H1 (cell line): ENCODE measurements around the gene SLC9A7. TPM values are rescaled to one million over a fixed set of nuclear protein-coding genes. Genes with fewer than 3 reads are reported as not detected.

Experiments used
- CTCF ChIA-PET: fragments of 300-600 bp; sonication (Branson Sonifier 250); formaldehyde crosslinking; loops from one replicate; lab custom pipeline; 2021; ENCODE audit not compliant: partially characterized antibody; lab: Charles Lee
- POLR2A ChIA-PET: fragments of 300-600 bp; sonication (Branson Sonifier 250); formaldehyde crosslinking; loops from one replicate; lab custom pipeline; 2021; ENCODE audit warnings: inconsistent platforms; ENCODE audit not compliant: partially characterized antibody; lab: Charles Lee
- DNase-seq, 2 experiments: peaks; one replicate each; pipeline versions ENCODE4 v3.0.0 to v3.0.0-alpha.2; 2010 to 2022; ENCODE audit warnings: low spot score in 2 of 2, low read depth in 1 of 2, mixed read lengths in 1 of 2
- FAIRE-seq: peaks from 2 replicates; lab custom pipeline; 2011; peaks lifted over from hg19 to GRCh38; lab: Jason Lieb, UNC
- H2AFZ ChIP-seq: 2 replicates; pipeline ENCODE4 v1.8.1; 2012; ENCODE audit warnings: low read length, inconsistent platforms
- H2AK5ac ChIP-seq: 2 replicates; pipeline ENCODE4 v1.6.1; 2013; ENCODE audit warnings: low read depth, low read length
- H2BK120ac ChIP-seq: replicated peaks from 2 replicates; pipeline ENCODE3; 2013; ENCODE audit warnings: low read depth, low read length, inconsistent platforms
- H2BK12ac ChIP-seq: 2 replicates; pipeline ENCODE4 v1.6.1; 2013; ENCODE audit warnings: low read depth, low read length
- H2BK15ac ChIP-seq: 2 replicates; pipeline ENCODE4 v1.6.1; 2013; ENCODE audit warnings: low read length
- H2BK20ac ChIP-seq: 2 replicates; pipeline ENCODE4 v1.6.1; 2013; ENCODE audit warnings: low read length
- H2BK5ac ChIP-seq: 2 replicates; pipeline ENCODE4 v1.6.1; 2013; ENCODE audit warnings: low read depth, low read length
- H3K14ac ChIP-seq: 2 replicates; pipeline ENCODE4 v1.6.1; 2013; ENCODE audit warnings: inconsistent platforms; ENCODE audit not compliant: insufficient read length
- H3K18ac ChIP-seq: 2 replicates; pipeline ENCODE4 v1.6.1; 2013; ENCODE audit warnings: low read length; ENCODE audit errors: extremely low read depth
- H3K23ac ChIP-seq: 2 replicates; pipeline ENCODE4 v1.6.1; 2013; ENCODE audit warnings: inconsistent platforms; ENCODE audit not compliant: insufficient read length
- H3K23me2 ChIP-seq: 2 replicates; pipeline ENCODE4 v1.6.1; 2013; ENCODE audit warnings: low read depth, low read length
- H3K27ac ChIP-seq: 2 replicates; pipeline ENCODE4 v1.6.1; 2011; ENCODE audit warnings: low read depth, low read length, inconsistent platforms
- H3K27me3 ChIP-seq, 4 experiments: replicated peaks in 1 of 4; 1 replicate in 1 of 4; 2 replicates in 3 of 4; pipeline versions ENCODE4 v1.6.1 to v1.8.1; 2011 to 2013; ENCODE audit warnings: low read length in 3 of 4, mild to moderate bottlenecking in 3 of 4, inconsistent platforms in 2 of 4, mixed read lengths in 2 of 4, moderate library complexity in 1 of 4; ENCODE audit not compliant: control insufficient read depth in 3 of 4, insufficient read depth in 3 of 4; ENCODE audit errors: extremely low read depth in 1 of 4
- H3K36me3 ChIP-seq, 4 experiments: 2 replicates each; pipeline versions ENCODE4 v1.6.1 to v1.8.1; 2011 to 2013; ENCODE audit warnings: mild to moderate bottlenecking in 4 of 4, low read length in 3 of 4, moderate library complexity in 2 of 4, control low read depth in 1 of 4, inconsistent platforms in 1 of 4; ENCODE audit not compliant: insufficient read depth in 4 of 4, control insufficient read depth in 2 of 4
- H3K4ac ChIP-seq: replicated peaks from 2 replicates; pipeline ENCODE3; 2013; ENCODE audit warnings: low read length, low read depth, mixed read lengths, inconsistent platforms; ENCODE audit not compliant: insufficient read length
- H3K4me1 ChIP-seq, 4 experiments: replicated peaks in 1 of 4; 1 replicate in 1 of 4; 2 replicates in 3 of 4; pipeline versions ENCODE4 v1.6.1 to v1.8.1; 2011 to 2013; ENCODE audit warnings: low read length in 3 of 4, inconsistent platforms in 2 of 4, mixed read lengths in 1 of 4; ENCODE audit not compliant: insufficient read depth in 4 of 4, control insufficient read depth in 3 of 4
- H3K4me2 ChIP-seq, 2 experiments: 2 replicates each; pipeline versions ENCODE4 v1.6.1 to v1.8.1; 2011 to 2013; ENCODE audit warnings: low read depth in 2 of 2, low read length in 2 of 2, control low read depth in 1 of 2, inconsistent platforms in 1 of 2, mild to moderate bottlenecking in 1 of 2; ENCODE audit not compliant: insufficient read depth in 1 of 2
- H3K4me3 ChIP-seq, 4 experiments: fragments of 200-600, 300-600 bp in 1 of 4; sonication (generic), shearing (Covaris generic), sonication (Bioruptor Twin) in 1 of 4; 2 replicates each; pipeline versions ENCODE4 v1.5.1 to v1.8.1; 2011 to 2016; ENCODE audit warnings: low read length in 4 of 4, low read depth in 3 of 4, control low read depth in 2 of 4, inconsistent platforms in 2 of 4, mild to moderate bottlenecking in 2 of 4, mixed read lengths in 1 of 4, moderate library complexity in 1 of 4; ENCODE audit not compliant: insufficient read depth in 2 of 4; ENCODE audit errors: extremely low read depth in 1 of 4
- H3K56ac ChIP-seq: replicated peaks from 2 replicates; pipeline ENCODE3; 2013; ENCODE audit warnings: low read depth, mild to moderate bottlenecking, mixed read lengths, low read length, inconsistent platforms; ENCODE audit not compliant: insufficient read length
- H3K79me1 ChIP-seq: 2 replicates; pipeline ENCODE4 v1.6.1; 2013; ENCODE audit warnings: low read depth, low read length, control low read depth
- H3K79me2 ChIP-seq, 2 experiments: 2 replicates each; pipeline versions ENCODE4 v1.6.1 to v1.8.1; 2012 to 2013; ENCODE audit warnings: low read length in 2 of 2, mild to moderate bottlenecking in 2 of 2, inconsistent platforms in 1 of 2; ENCODE audit not compliant: insufficient read depth in 2 of 2, control insufficient read depth in 1 of 2
- H3K9ac ChIP-seq, 4 experiments: replicated peaks in 1 of 4; 1 replicate in 1 of 4; 2 replicates in 3 of 4; pipeline versions ENCODE4 v1.6.1 to v1.8.1; 2011 to 2013; ENCODE audit warnings: low read depth in 3 of 4, low read length in 3 of 4, control low read depth in 2 of 4, mild to moderate bottlenecking in 2 of 4, moderate library complexity in 2 of 4, inconsistent platforms in 1 of 4; ENCODE audit errors: extremely low read depth in 1 of 4
- H3K9me3 ChIP-seq, 2 experiments: 2 replicates each; pipeline versions ENCODE4 v1.6.1 to v1.8.1; 2012 to 2013; ENCODE audit warnings: mild to moderate bottlenecking in 2 of 2, moderate library complexity in 2 of 2, control low read depth in 1 of 2, inconsistent platforms in 1 of 2, low read depth in 1 of 2, low read length in 1 of 2, mixed read lengths in 1 of 2; ENCODE audit not compliant: insufficient read depth in 2 of 2
- H4K20me1 ChIP-seq, 2 experiments: replicated peaks in 1 of 2; 2 replicates each; pipeline versions ENCODE3 to v1.8.1; 2011 to 2013; ENCODE audit warnings: inconsistent platforms in 2 of 2, low read length in 2 of 2, mild to moderate bottlenecking in 1 of 2; ENCODE audit not compliant: insufficient read depth in 2 of 2, control insufficient read depth in 1 of 2
- H4K5ac ChIP-seq: 2 replicates; pipeline ENCODE4 v1.6.1; 2013; ENCODE audit warnings: low read length, low read depth, mixed read lengths, inconsistent platforms; ENCODE audit not compliant: insufficient read length
- H4K8ac ChIP-seq: 2 replicates; pipeline ENCODE4 v1.8.0; 2013; ENCODE audit warnings: mild to moderate bottlenecking, moderate library complexity, low read length, inconsistent platforms; ENCODE audit not compliant: insufficient read depth; ENCODE audit errors: extremely low read depth
- H4K91ac ChIP-seq: replicated peaks from 2 replicates; pipeline ENCODE3; 2013; ENCODE audit warnings: low read length, mixed read lengths, inconsistent platforms; ENCODE audit not compliant: insufficient read length
- GTF2F1 ChIP-seq: IDR thresholded peaks from 2 replicates; pipeline ENCODE4 v1.6.1; 2012; ENCODE audit warnings: low read depth, low read length, improper control_type of control experiment, borderline replicate concordance
- KDM5A ChIP-seq: fragments of 200-600 bp; IDR thresholded peaks from 2 replicates; pipeline ENCODE4 v1.7.1; 2012; ENCODE audit warnings: mild to moderate bottlenecking, low read length, inconsistent platforms, mixed read lengths
- MAFK ChIP-seq: IDR thresholded peaks from 2 replicates; pipeline ENCODE4 v1.6.1; 2012; ENCODE audit warnings: low read depth, mild to moderate bottlenecking, improper control_type of control experiment, low read length
- MAX ChIP-seq: IDR thresholded peaks from 2 replicates; pipeline ENCODE4 v1.6.1; 2012; ENCODE audit warnings: inconsistent platforms
- POU5F1 ChIP-seq: IDR thresholded peaks from 2 replicates; pipeline ENCODE4 v1.6.1; 2011; ENCODE audit warnings: low read depth, mild to moderate bottlenecking, low read length, moderate library complexity
- RBBP5 ChIP-seq: IDR thresholded peaks from 2 replicates; pipeline ENCODE4 v1.7.1; 2012; ENCODE audit warnings: low read depth, mild to moderate bottlenecking, inconsistent platforms, low read length, moderate library complexity, borderline replicate concordance
- SIX5 ChIP-seq: IDR thresholded peaks from 2 replicates; pipeline ENCODE4 v1.6.1; 2011; ENCODE audit warnings: mild to moderate bottlenecking, low read depth, low read length
- SP2 ChIP-seq: IDR thresholded peaks from 2 replicates; pipeline ENCODE4 v1.6.1; 2012; ENCODE audit warnings: mild to moderate bottlenecking, low read length, inconsistent platforms
- SP4 ChIP-seq: IDR thresholded peaks from 2 replicates; pipeline ENCODE4 v1.6.1; 2012; ENCODE audit warnings: low read length, inconsistent platforms
- WGBS, 2 experiments: shearing (Covaris generic) in 1 of 2; methylation state at CpG; one replicate each; pipeline versions ENCODE4 v1.1.6 to v1.1.7; 2013 to 2015; ENCODE audit warnings: low lambda C conversion rate in 2 of 2, mixed read lengths in 2 of 2, inconsistent platforms in 1 of 2, low coverage in 1 of 2, missing lambda C conversion rate in 1 of 2; ENCODE audit not compliant: insufficient replicate concordance in 2 of 2, insufficient coverage in 1 of 2, insufficient read length in 1 of 2; ENCODE audit errors: extremely low coverage in 1 of 2, missing lambda C conversion rate in 1 of 2; 5-methylcytosine and 5-hydroxymethylcytosine counted together
- polyA plus RNA-seq, 7 experiments: library from polyadenylated mRNA; depleted of rRNA in 3 of 7; stranded (reverse) in 5 of 7; unstranded in 2 of 7; fragments of >200 nt in 5 of 7; fragments of 200-250 nt in 2 of 7; gene quantifications; 1 replicate in 5 of 7; 2 replicates in 1 of 7; 4 replicates in 1 of 7; pipeline versions ENCODE4 v1.2.1 to v1.2.3, GENCODE V29; 2011 to 2013; ENCODE audit warnings: missing spikeins in 2 of 7, mixed read lengths in 2 of 7
- total RNA-seq: library from RNA; stranded (reverse); fragmentation: NEBNext Ultra II Directional; extraction: Animal tissue kit (Norgen Biotek cat#: 25700); gene quantifications from 2 replicates; pipeline ENCODE4 v1.2.1, GENCODE V29; 2021

SLC9A7 gene
- total and polyA plus RNA-seq, 2 of the 8 experiments (the other 6 are each of a cell fraction or from before 2014, with no cell fraction given) = 6.7 to 17.2 TPM

GRCh38 chrX:46630141-46630540 is 128.8 kb downstream of the SLC9A7 start:
- Histone ChIP-seq H4K20me1 (peaks cover 0 to 1% of the 10 kb centered on the region in 2 experiments), H3K27ac (no peak overlapping the region), H2BK120ac (no peak overlapping the region), H3K9me3 (no peaks in the 10 kb centered on the region), H4K5ac (no peak overlapping the region), H3K4ac (no peak overlapping the region), H2BK20ac (no peak overlapping the region), H4K91ac (no peak overlapping the region), H2AK5ac (no peak overlapping the region), H2BK5ac (no peak overlapping the region), H3K23ac (no peak overlapping the region), H3K56ac (no peak overlapping the region), H3K23me2 (no peaks in the 10 kb centered on the region), H4K8ac (no peak overlapping the region), H3K14ac (no peak overlapping the region), H3K18ac (no peak overlapping the region), H2BK15ac (no peak overlapping the region), H3K79me2 (no peaks in the 10 kb centered on the region), H3K9ac (no peak overlapping the region), H3K4me2 (no peak overlapping the region), H3K4me3 (no peak overlapping the region), H3K27me3 (no peaks in the 10 kb centered on the region), H3K36me3 (peaks cover 0 to 5% (median 0%) of the 10 kb centered on the region in 4 experiments; a peak in 1 of 8 replicates), H2AFZ (no peak overlapping the region), H3K4me1 (peaks cover 0 to 5% (median 2%) of the 10 kb centered on the region in 4 experiments; a peak in 2 of 7 replicates), H2BK12ac (no peak overlapping the region), H3K79me1 (no peaks in the 10 kb centered on the region)
- no peak for DNase-seq
- POLR2A ChIA-PET = no interaction called here
- FAIRE-seq = no peak
- CTCF ChIA-PET = interaction anchor here (0.6 to 1.8 kb wide), 3 partner anchors 15 to 224 kb away, joined by 3 to 5 read pairs (median 3); no protein-coding TSS in a partner anchor
- 88% methylated on average over 1 of the region's 1 CpG; no CpG with 5 or more reads in 1 of the 2 experiments for WGBS, 2 experiments
- TF ChIP-seq RBBP5 = no peak
- no peak for TF ChIP-seq MAFK
- no peak for TF ChIP-seq SP2
- no peak for TF ChIP-seq SP4
- TF ChIP-seq SIX5 = no peak
- TF ChIP-seq POU5F1 = no peak
- TF ChIP-seq KDM5A = no peak
- no peak for TF ChIP-seq MAX
- no peak for TF ChIP-seq GTF2F1
